HUES6 (cell line): Measurements from ENCODE around the gene HAUS3.

Source experiments
- H3K27ac ChIP-seq: 2 replicates; pipeline ENCODE4 v1.7.0; 2013; ENCODE audit warnings: low read depth, mild to moderate bottlenecking, low read length, inconsistent platforms
- H3K27me3 ChIP-seq: 2 replicates; pipeline ENCODE4 v1.6.1; 2013; ENCODE audit warnings: low read length; ENCODE audit not compliant: control insufficient read depth, insufficient read depth
- H3K36me3 ChIP-seq: 2 replicates; pipeline ENCODE4 v1.6.1; 2013; ENCODE audit warnings: low read length; ENCODE audit not compliant: control insufficient read depth, insufficient read depth
- H3K4me1 ChIP-seq: 2 replicates; pipeline ENCODE4 v1.6.1; 2013; ENCODE audit warnings: low read length; ENCODE audit not compliant: control insufficient read depth, insufficient read depth
- H3K4me3 ChIP-seq: 2 replicates; pipeline ENCODE4 v1.5.1; 2013; ENCODE audit warnings: low read depth, low read length
- H3K9ac ChIP-seq: one replicate; pipeline ENCODE4 v1.6.1; 2013; ENCODE audit warnings: mild to moderate bottlenecking, low read length
- H3K9me3 ChIP-seq: 2 replicates; pipeline ENCODE4 v1.6.1; 2013; ENCODE audit warnings: low read depth, low read length; ENCODE audit not compliant: control insufficient read depth, insufficient read depth

HAUS3 gene

GRCh38 chr4:2261853-2262144, 19.9 kb upstream of the HAUS3 start, which contains the start of gene MXD4:
Gene MXD4 (minus strand): TSS chr4:2262109. CDS start chr4:2261980, 129 bp downstream.
- peak within 1 kb of the TSS; percentile 65; the same call in 1 of the 2 replicates for H3K27ac ChIP-seq
- peak within 1 kb of the TSS; percentile 79 for H3K9ac ChIP-seq
- no peaks in the 10 kb centered on the region; the same call in 1 of the 2 replicates for H3K4me1 ChIP-seq
- peak within 1 kb of the TSS; percentile 85 for H3K4me3 ChIP-seq
- H3K27me3 ChIP-seq = 0 out of 2 replicates have a peak, but pooled peaks cover 9% of the 10 kb centered on the region
- no peaks in the 10 kb centered on the region for H3K9me3 ChIP-seq
- H3K36me3 ChIP-seq = no peaks in the 10 kb centered on the region

DNA sequence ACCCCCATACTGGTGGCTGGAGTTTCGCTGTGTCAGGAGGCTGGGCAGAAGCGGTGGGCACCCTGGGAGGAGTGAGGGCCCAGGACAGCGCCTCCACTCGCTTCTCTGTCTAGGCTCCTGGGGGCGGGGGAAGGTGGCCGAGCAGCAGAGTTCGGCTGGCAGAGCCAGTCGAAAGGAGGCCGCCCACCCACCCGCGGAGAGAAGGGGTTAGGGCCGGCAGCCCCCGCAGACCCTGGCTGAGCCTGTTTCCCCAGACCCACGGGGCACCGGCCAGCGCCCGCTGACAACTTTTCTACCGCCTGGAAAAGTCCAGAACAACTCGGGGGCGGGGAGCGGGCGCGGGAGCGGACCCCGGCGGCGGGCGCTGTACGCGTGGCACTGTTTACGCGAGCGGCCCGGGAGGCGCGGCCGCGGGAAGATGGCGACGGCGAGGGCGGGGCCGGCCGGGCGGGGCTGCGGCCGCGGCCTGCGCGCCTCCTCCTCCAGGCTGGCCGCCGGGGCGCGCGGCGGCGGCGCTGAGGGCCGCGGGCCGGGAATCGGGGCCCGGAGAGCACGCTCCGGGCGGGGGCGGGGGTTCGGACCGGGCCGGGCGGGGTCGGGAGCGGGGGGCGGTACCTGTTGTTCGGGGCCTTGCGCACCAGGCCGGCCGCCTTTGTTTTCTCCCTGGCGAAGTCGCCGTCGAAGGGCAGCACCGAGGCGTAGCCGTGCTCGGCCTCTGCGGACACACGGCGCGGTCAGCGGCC, 19.4 kb upstream of the HAUS3 start:
- 0 out of 2 replicates have a peak, but pooled peaks cover 9% of the 10 kb centered on the region for H3K27me3 ChIP-seq
- no peaks in the 10 kb centered on the region; the same call in 1 of the 2 replicates for H3K4me1 ChIP-seq
- no peaks in the 10 kb centered on the region for H3K9me3 ChIP-seq
- no peak overlapping the region for H3K27ac ChIP-seq
- no peaks in the 10 kb centered on the region for H3K36me3 ChIP-seq
- H3K4me3 ChIP-seq = peak overlapping the region; percentile 77
- H3K9ac ChIP-seq = peak overlapping the region; percentile 73

DNA sequence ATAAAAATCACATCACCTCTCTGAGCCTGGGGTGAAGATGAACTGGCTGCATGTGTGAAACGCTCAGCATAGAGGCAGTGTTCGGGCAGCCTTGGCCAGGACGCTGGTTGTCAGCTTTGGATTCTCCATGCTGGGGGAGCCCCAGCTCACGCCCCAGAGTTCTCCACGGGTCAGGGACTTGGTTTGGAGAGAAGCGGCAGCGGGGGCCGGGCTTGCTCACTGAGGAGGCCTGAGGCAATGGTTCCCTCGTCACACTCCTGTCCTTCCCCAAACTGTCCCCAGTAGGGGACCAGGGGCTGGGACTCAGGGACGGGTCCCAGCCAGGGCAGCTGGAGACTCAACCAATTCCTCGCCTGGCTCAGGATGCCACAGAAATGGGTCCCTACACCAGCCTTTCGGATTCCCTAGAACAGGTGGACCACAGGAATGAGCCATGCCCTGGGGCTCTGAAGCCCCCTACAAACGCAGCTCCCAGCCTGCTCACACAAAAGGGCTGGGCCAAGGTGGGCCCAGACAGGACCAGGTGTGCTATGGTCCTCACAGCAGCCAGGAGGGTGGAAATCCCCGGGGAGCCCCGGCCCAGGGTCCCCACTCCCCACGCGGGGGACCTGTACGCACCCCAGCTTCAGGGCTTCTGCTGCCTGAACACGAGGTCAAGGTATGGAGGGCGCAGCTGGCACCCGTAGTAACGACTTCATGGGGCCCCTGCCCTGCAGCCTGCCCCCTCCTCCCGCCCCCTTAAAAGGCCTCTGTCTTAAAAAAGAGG, 18.6 kb upstream of the HAUS3 start:
- Histone ChIP-seq H3K9me3 (no peaks in the 10 kb centered on the region), H3K4me1 (no peaks in the 10 kb centered on the region; the same call in 1 of the 2 replicates), H3K4me3 (peak overlapping the region; percentile 77), H3K27me3 (0 out of 2 replicates have a peak, but pooled peaks cover 9% of the 10 kb centered on the region), H3K9ac (peak overlapping the region; percentile 68), H3K27ac (no peak overlapping the region), H3K36me3 (no peaks in the 10 kb centered on the region)

DNA sequence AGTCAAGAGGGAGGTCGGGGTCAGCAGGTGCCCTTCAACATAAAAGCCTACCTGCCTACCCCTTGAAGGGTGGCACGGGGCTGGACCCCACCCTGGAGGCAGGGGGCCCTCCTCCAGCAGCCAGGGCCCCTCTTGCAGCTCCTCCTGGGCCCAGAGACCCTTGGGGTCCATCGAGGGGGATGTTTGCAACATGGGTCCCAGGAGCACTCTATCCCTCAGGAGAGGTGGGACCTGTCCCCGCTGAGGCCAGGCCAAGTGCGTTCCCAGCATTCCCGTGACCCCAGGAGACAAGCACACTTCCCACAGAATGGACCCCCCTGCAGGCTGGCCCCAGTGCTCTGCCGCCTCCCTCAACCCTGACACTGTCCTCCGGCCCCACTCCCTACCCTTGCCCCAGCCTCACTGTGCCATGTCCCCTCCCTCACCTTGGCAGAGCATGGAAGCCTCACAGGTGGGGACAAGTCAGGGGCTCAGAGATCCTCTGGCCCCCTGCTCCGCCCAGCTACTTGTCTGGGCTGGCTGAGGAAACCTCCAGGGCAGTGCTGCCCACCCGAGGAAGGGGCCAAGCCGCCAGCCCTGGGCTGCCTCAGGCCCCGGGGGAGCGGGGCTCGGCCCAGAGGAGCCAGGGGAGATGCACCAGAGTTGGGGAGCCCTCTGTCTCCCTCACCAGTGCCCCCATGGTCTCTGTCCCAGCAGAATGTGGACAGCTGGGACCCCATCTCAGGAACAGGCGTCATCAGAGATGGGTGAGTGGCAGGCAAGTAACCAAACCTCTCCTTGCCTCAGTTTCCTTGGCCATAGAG, 17.8 kb upstream of the HAUS3 start:
- Histone ChIP-seq H3K27me3 (0 out of 2 replicates have a peak, but pooled peaks cover 8% of the 10 kb centered on the region), H3K9me3 (no peaks in the 10 kb centered on the region), H3K9ac (peak overlapping the region; percentile 11), H3K36me3 (0 out of 2 replicates have a peak, but pooled peaks cover 2% of the 10 kb centered on the region), H3K27ac (no peak overlapping the region), H3K4me1 (no peaks in the 10 kb centered on the region; the same call in 1 of the 2 replicates), H3K4me3 (no peak overlapping the region)

- Histone ChIP-seq H3K9ac (no peak overlapping the region), H3K27me3 (0 out of 2 replicates have a peak, but pooled peaks cover 1% of the 10 kb centered on the region), H3K36me3 (0 out of 2 replicates have a peak, but pooled peaks cover 5% of the 10 kb centered on the region), H3K4me1 (no peaks in the 10 kb centered on the region; the same call in 1 of the 2 replicates), H3K27ac (no peak overlapping the region), H3K9me3 (no peaks in the 10 kb centered on the region), H3K4me3 (no peak overlapping the region)
Observed at GRCh38 chr4:2259036-2259540, 17.2 kb upstream of the HAUS3 start.

DNA sequence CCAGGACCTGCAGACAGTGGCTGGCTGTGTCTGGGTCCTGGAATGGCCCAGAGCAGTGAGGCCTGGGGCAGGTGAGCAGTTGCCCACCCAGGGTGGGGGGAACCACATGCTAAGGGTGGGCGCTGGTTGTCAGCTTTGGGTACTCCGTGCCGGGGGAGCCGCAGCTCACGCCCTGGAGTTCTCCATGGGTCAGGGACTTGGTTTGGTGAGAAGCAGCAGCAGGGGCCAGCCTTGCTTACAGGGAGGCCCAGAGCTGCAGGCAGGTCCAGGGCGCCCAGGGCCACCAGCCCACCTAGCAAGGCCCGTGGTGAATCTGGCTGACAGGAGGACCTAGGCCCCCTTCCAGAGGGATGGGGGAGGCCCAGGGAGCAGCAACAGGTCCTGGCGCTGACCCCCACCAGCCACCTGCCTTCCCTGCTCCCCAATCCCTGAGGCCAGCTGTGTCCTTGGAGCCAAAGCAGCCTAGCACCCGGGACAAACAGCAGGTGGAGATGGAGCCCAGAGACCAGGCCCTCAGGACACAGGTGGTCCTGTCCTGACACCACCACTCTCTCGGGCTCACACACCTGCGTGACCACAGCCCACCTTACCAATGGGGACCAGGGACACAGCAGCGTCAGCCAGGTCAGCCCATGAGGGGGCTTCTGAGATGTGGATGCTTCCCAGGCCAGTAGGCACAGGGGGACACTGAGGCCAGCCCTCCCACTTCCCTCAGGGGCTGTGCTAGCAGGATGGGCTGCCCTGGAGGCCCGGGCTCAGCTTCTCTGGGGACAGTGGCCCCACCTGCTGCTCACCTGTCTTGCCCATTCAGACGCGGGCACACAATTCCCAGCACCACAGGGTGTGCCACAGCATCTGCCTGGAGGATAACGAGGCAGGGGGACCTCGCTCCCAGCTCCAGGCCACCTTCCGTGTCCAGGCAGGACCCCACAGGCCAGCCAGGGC, 16.4 kb upstream of the HAUS3 start:
- Histone ChIP-seq H3K36me3 (peaks cover 12% of the 10 kb centered on the region; the same call in 1 of the 2 replicates), H3K9me3 (no peaks in the 10 kb centered on the region), H3K9ac (no peak overlapping the region), H3K4me3 (no peak overlapping the region), H3K4me1 (no peaks in the 10 kb centered on the region; the same call in 1 of the 2 replicates), H3K27ac (no peak overlapping the region), H3K27me3 (no peaks in the 10 kb centered on the region)

DNA sequence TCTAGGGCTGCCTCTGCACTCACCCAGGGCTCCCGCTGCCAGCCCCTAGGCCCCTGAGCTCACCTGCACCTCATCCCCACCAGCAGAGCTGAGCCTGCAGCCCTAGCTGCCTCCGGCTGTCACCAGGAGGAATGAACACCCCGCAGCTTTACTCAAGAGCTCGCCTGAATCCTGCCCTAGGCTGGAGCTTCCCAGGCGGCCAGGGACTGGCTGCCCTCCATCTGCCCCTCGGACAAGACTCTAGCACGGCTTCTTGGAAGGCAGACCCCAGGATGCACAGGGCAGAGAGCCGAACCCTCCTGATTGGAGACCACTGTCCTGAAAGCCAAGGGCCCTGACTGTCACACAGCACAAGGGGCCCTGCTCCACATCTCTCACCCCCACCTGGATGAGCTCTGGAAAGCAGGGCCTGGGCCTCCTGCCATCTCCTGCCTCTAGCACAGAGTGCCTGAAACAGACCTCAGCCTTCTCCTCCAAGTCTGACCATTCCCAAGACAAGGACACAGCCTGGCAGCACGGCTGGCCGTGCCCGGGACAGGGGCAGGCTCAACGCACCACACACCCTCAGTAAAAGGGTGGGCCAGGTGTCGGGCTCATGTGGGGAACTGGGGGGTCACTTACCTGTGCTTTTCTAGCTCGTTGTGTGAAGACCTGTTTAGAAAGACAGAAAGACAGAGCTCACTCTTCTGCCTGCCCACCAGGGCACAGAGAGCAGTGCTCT, 15.6 kb upstream of the HAUS3 start:
- Histone ChIP-seq H3K4me3 (no peak overlapping the region), H3K36me3 (peaks cover 13% of the 10 kb centered on the region; the same call in 1 of the 2 replicates), H3K9ac (no peak overlapping the region), H3K9me3 (no peaks in the 10 kb centered on the region), H3K27me3 (no peaks in the 10 kb centered on the region), H3K4me1 (no peaks in the 10 kb centered on the region; the same call in 1 of the 2 replicates), H3K27ac (no peak overlapping the region)

DNA sequence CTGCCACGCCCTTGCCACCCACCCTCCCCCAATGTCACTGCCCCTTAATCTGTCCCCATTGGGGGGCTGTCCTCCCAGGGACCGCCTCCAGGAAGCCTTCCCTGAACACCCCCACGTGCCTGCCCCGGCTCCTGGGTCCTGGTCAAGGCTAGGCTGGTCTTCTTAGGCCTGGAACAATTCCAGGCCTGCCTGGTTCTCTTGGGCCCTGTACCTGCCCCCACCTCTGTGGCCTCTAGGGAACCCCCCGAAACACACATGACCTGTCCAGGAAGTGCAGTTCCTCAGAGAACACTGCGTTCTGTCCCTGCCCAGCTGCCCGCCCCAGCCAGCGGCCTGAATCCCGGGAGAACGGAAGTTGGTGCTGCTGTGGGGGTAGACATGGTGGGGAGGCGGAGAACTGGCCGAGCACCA, 14.9 kb upstream of the HAUS3 start:
- H3K36me3 ChIP-seq = peaks cover 13% of the 10 kb centered on the region; the same call in 1 of the 2 replicates
- H3K4me3 ChIP-seq = no peak overlapping the region
- H3K4me1 ChIP-seq = no peaks in the 10 kb centered on the region; the same call in 1 of the 2 replicates
- no peak overlapping the region for H3K9ac ChIP-seq
- H3K27me3 ChIP-seq = no peaks in the 10 kb centered on the region
- no peak overlapping the region for H3K27ac ChIP-seq
- H3K9me3 ChIP-seq = no peaks in the 10 kb centered on the region

GRCh38 chr4:2256156-2256731, 14.3 kb upstream of the HAUS3 start:
- no peak overlapping the region for H3K27ac ChIP-seq
- no peaks in the 10 kb centered on the region; the same call in 1 of the 2 replicates for H3K4me1 ChIP-seq
- no peak overlapping the region for H3K9ac ChIP-seq
- peaks cover 13% of the 10 kb centered on the region; the same call in 1 of the 2 replicates for H3K36me3 ChIP-seq
- H3K9me3 ChIP-seq = no peaks in the 10 kb centered on the region
- no peaks in the 10 kb centered on the region for H3K27me3 ChIP-seq
- H3K4me3 ChIP-seq = no peak overlapping the region
